SK-N-SH (cell line): ENCODE results near the gene NUP107.

Experiments
- EP300 ChIP-seq, 2 experiments: IDR thresholded peaks; 2 replicates each; pipeline versions ENCODE4 v1.4.0 to v1.6.1; 2012; ENCODE audit warnings: borderline replicate concordance in 1 of 2, low read depth in 1 of 2, low read length in 1 of 2
- MXI1 ChIP-seq: IDR thresholded peaks from 2 replicates; pipeline ENCODE4 v1.6.1; 2012; ENCODE audit warnings: mild to moderate bottlenecking, low read depth, low read length, improper control_type of control experiment

DNA sequence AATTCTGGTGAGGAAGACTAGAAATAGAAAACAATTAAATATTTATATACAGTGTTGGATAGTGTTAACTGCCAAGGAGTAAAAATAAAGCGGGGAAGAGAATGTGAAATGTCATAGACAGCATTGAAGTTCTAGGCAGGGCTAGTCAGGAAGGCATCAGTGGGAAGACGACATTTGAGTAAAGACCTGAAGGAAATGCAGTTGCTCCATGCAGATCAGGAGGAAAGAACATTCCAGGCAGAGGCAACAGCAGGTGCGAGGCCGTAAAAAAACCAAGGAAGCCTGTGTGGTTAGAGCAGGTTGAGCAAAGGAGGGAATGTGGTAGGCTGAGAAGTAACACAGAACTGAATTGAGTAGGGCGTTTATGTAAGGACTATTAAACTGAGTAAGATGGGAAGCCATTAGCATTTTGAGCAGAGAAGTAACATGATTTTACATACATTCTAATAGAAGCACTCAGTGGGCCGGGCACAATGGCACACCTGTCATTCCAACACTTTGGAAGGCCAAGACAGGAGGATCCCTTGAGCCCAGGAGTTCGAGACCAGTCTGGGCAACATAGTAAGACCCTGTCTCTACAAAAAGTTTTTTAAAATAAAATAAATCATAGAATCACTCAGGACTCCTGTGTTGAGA is 74.1 kb downstream of the NUP107 start:
- TF ChIP-seq EP300 (IDR thresholded peaks at IDR 0.05; ENCODE audit: borderline replicate concordance in 1 of 2, low read depth in 1 of 2, low read length in 1 of 2) (no peak), MXI1 (no peak)
